Measurements from ENCODE around the gene ERAL1. TPM values are rescaled to one million over a fixed set of nuclear protein-coding genes. Genes with fewer than 3 reads are reported as not detected.

The ERAL1 gene
- total and polyA plus RNA-seq, 2 of the 4 experiments (the other 2 are of a cell fraction), result 34.1 to 62.3 TPM

DNA sequence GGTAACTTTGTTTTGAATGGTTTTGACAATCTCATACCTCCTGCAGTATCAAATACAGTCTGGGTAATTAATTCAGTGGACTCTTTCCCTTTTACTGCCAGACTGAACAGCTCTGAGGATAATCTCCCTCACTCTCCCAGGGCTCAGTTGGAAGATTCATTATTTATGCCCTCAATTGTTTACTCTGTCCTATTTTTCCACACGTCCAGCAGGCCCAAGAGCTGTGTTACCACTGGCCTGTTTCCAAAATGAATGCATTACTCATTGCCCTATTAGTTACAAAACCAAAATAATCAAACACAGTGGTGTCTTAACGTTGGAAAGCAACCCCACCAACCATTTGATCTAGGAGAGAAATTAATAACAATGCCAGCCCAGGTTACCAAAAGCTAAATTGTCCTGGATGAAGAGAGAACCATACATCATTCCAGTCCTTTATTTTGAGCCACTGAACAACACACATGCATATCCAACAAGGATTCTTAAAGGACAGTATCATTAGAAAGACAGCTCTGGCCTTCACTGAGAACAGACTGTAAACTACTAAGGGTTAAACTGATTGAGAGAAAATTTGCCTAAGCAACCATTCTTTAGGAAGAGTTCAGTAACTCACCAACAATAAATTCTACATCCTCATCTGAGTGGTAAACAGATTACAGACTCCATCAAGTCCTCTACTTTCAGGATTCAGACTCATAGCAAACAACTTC, 46.7 kb upstream of the ERAL1 start:
- no peak overlapping the region for H3K9ac ChIP-seq (ENCODE audit: low read depth, low read length)
- no peaks in the 10 kb centered on the region for H3K27me3 ChIP-seq (ENCODE audit: control insufficient read depth, insufficient read depth, low read length)
- H2BK5ac ChIP-seq (ENCODE audit: low read depth, low read length, poor library complexity, severe bottlenecking), result peak overlapping the region; percentile 75
- H3K9me1 ChIP-seq (ENCODE audit: insufficient read depth, low read length), result peaks cover 10% of the 10 kb centered on the region
- no peak overlapping the region for H3K4me3 ChIP-seq (ENCODE audit: insufficient read depth, low read depth, low read length)
- dilution Hi-C loops (cut with HindIII; ENCODE audit: low sequenced_read_pairs, unreplicated experiment), result no loop called here
- intact Hi-C loops (cut with micrococcal nuclease), result no loop called here
- H3K4me1 ChIP-seq (ENCODE audit: control insufficient read depth, insufficient read depth, low read length), result peaks cover 10% of the 10 kb centered on the region; the same call in 1 of the 2 replicates
- H3K4ac ChIP-seq (ENCODE audit: low read depth, low read length), result peak overlapping the region; percentile 11; the same call in 1 of the 2 replicates
- H3K27ac ChIP-seq (ENCODE audit: insufficient read depth, low read length), result peak overlapping the region; percentile 75; the same call in 1 of the 2 replicates
- TF ChIP-seq MAZ (IDR thresholded peaks at IDR 0.05; ENCODE audit: borderline replicate concordance, low read depth, low read length), result 0 out of 2 replicates have a peak, but pooled peaks have one; percentile 5
- TF ChIP-seq CEBPB (IDR thresholded peaks at IDR 0.05; ENCODE audit: low read depth, low read length), result peak; percentile 19; the same call in 1 of the 2 replicates
- TF ChIP-seq ELK1 (IDR thresholded peaks at IDR 0.05; ENCODE audit: borderline replicate concordance, low read depth, low read length), result no peak
- H4K20me1 ChIP-seq (ENCODE audit: insufficient read depth, low read length), result peaks cover 48% of the 10 kb centered on the region
- peak overlapping the region; percentile 12; the same call in 1 of the 2 replicates for H2AK5ac ChIP-seq (ENCODE audit: low read depth, low read length)
- in situ Hi-C loops (cut with MboI; ENCODE audit: low sequenced_read_pairs), result no loop called here
- no peak overlapping the region; the same call in 1 of the 2 replicates for H2BK120ac ChIP-seq (ENCODE audit: low read depth, low read length)
- no peak overlapping the region for H2AK9ac ChIP-seq (replicated peaks; ENCODE audit: low read depth, low read length, poor library complexity)
- no peaks in the 10 kb centered on the region for H3K9me3 ChIP-seq (ENCODE audit: control insufficient read depth, insufficient read depth, low read length)
- 0 out of 2 replicates have a peak overlapping the region, but pooled peaks have one; percentile 8 for H3K14ac ChIP-seq (replicated peaks; ENCODE audit: low read depth, low read length)
- H3K18ac ChIP-seq (ENCODE audit: low read depth, low read length), result peak overlapping the region; percentile 60; the same call in 1 of the 2 replicates
- H3K79me1 ChIP-seq (ENCODE audit: low read depth in 1 of 2, low read length in 2 of 2), result peaks cover 25 to 81% of the 10 kb centered on the region in 2 experiments
- no peak overlapping the region for H4K91ac ChIP-seq (ENCODE audit: insufficient read depth, low read depth, low read length)
- 0 out of 3 replicates have a peak overlapping the region, but pooled peaks have one; percentile 3 for H2BK15ac ChIP-seq (ENCODE audit: low read depth, low read length)
- peak; percentile 92 for DNase-seq
- ChIA-PET CTCF (interaction anchor here (1.2 kb wide), 1 partner anchor 44 kb away, joined by 5 read pairs; no protein-coding TSS in a partner anchor), POLR2A (ENCODE audit: unreplicated experiment) (no interaction called here)
- no peak overlapping the region; the same call in 1 of the 2 replicates for H3K23ac ChIP-seq (ENCODE audit: low read depth, low read length)
- no TSS peak for BruUV-seq (replicated peaks)
- peak; percentile 12 for ATAC-seq (ENCODE audit: low read depth)
- H4K8ac ChIP-seq (ENCODE audit: low read depth in 2 of 2, low read length in 2 of 2), result peak overlapping the region in 1 of 2 experiments; percentile 39; a peak in 1 of 4 replicates
- H3K56ac ChIP-seq (ENCODE audit: extremely low read depth, insufficient read depth, low read length), result peak overlapping the region; percentile 13; the same call in 1 of the 2 replicates
- H4K5ac ChIP-seq (ENCODE audit: low read depth, low read length), result no peak overlapping the region; the same call in 1 of the 2 replicates
- no peak overlapping the region for H2BK20ac ChIP-seq (ENCODE audit: low read depth, low read length)
- H2AFZ ChIP-seq (replicated peaks; ENCODE audit: low read length, poor library complexity), result no peak overlapping the region
- WGBS, 2 experiments (ENCODE audit: extremely low coverage in 2 of 2, insufficient read length in 1 of 2), result no CpG with 5 or more reads among the region's 2 CpGs
- peaks cover 7% of the 10 kb centered on the region; the same call in 1 of the 2 replicates for H3K36me3 ChIP-seq (ENCODE audit: control insufficient read depth, insufficient read depth, low read length)
- H3K4me2 ChIP-seq (ENCODE audit: low read depth, low read length), result peak overlapping the region; percentile 89; the same call in 1 of the 2 replicates
